HG03442 (cell line): ENCODE data around the gene OTUD4.
"Not testable (repeated sequence)": the region's sequence is repeated elsewhere in the genome, so short reads cannot be mapped to it uniquely, and the experiment has no call there.

Experiments used
- ATAC-seq: cut with Tn5 transposase; IDR thresholded peaks from one replicate; pipeline ENCODE4 v1.9.1; 2021; ENCODE audit warnings: mild to moderate bottlenecking, moderate library complexity; ENCODE audit not compliant: unreplicated experiment

The OTUD4 gene

GRCh38 chr4:145181091-145181501, 707 bp upstream of the OTUD4 start:
- ATAC-seq: no peak

- peak; percentile 12 for ATAC-seq
Measured at GRCh38 chr4:145179861-145180297, 510 bp downstream of the OTUD4 start.

- peak; percentile 34 for ATAC-seq
Measured at GRCh38 chr4:145179281-145179860, 1.0 kb downstream of the OTUD4 start.

- no peak for ATAC-seq
Measured at GRCh38 chr4:145178740-145179280, 1.6 kb downstream of the OTUD4 start.

GRCh38 chr4:145177906-145178538, 2.4 kb downstream of the OTUD4 start:
- ATAC-seq: no peak

GRCh38 chr4:145177511-145177905, 2.9 kb downstream of the OTUD4 start:
- no peak for ATAC-seq

- no peak for ATAC-seq
Measured at GRCh38 chr4:145176641-145177432, 3.6 kb downstream of the OTUD4 start.

GRCh38 chr4:145171911-145172310, 8.5 kb downstream of the OTUD4 start:
- ATAC-seq: no peak

GRCh38 chr4:145170223-145170622, 10.2 kb downstream of the OTUD4 start:
- no peak for ATAC-seq

GRCh38 chr4:145168581-145169187, 11.7 kb downstream of the OTUD4 start:
- no peak for ATAC-seq

GRCh38 chr4:145167887-145168286, 12.5 kb downstream of the OTUD4 start:
- no peak for ATAC-seq

- no peak for ATAC-seq
Measured at GRCh38 chr4:145161549-145161948, 18.8 kb downstream of the OTUD4 start.

- ATAC-seq: no peak
Measured at GRCh38 chr4:145156986-145157385, 23.4 kb downstream of the OTUD4 start.

GRCh38 chr4:145155268-145155870, 25.0 kb downstream of the OTUD4 start:
- no peak for ATAC-seq

GRCh38 chr4:145154573-145154972, 25.8 kb downstream of the OTUD4 start:
- peak; percentile 76 for ATAC-seq

- ATAC-seq: no peak
Measured at GRCh38 chr4:145153904-145154298, 26.5 kb downstream of the OTUD4 start.

GRCh38 chr4:145153181-145153903, 27.0 kb downstream of the OTUD4 start:
- ATAC-seq: no peak

- no peak for ATAC-seq
Measured at GRCh38 chr4:145148980-145149379, 31.4 kb downstream of the OTUD4 start.

- not testable (repeated sequence) for ATAC-seq
Measured at GRCh38 chr4:145136219-145136618, 44.2 kb downstream of the OTUD4 start.

- ATAC-seq: peak; percentile 78
Measured at GRCh38 chr4:145132511-145133098, 47.8 kb downstream of the OTUD4 start.
